GM18909 (cell line): ENCODE results near the gene C17orf67.
"Not testable (repeated sequence)": the region's sequence is repeated elsewhere in the genome, so short reads cannot be mapped to it uniquely, and the experiment has no call there.

Experiments
- ATAC-seq: cut with Tn5 transposase; IDR thresholded peaks from one replicate; pipeline ENCODE4 v1.9.1; 2021; ENCODE audit warnings: mild to moderate bottlenecking; ENCODE audit not compliant: unreplicated experiment, poor library complexity

C17orf67 gene

GRCh38 chr17:56779898-56780777 lies 53.6 kb downstream of the C17orf67 start:
- peak; percentile 93 for ATAC-seq

- ATAC-seq = no peak
Observed at GRCh38 chr17:56779322-56779721, 54.4 kb downstream of the C17orf67 start.

DNA sequence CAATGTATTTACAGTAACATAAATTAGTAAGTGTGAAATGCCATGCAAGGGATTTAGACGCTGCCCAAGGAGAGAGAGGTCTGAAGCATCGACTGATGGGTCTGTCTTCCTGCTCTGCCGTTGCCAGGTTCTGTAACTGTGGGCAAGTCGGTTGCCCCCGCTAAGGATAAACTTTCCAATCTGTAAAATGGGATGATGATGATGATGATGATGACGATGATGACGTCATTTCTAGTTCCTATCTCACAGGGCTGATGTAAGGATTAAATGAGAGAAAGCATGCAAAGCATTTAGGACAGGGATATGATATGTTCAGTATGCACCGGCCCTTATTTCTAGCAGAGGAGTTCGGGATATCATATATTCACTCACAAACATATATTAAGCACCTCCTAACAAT lies 54.8 kb downstream of the C17orf67 start:
- no peak for ATAC-seq

- ATAC-seq = no peak
Observed at GRCh38 chr17:56777859-56778258, 55.9 kb downstream of the C17orf67 start.

GRCh38 chr17:56774650-56775049 lies 59.1 kb downstream of the C17orf67 start:
- no peak for ATAC-seq

- no peak for ATAC-seq
Observed at GRCh38 chr17:56773124-56773523, 60.6 kb downstream of the C17orf67 start.

- no peak for ATAC-seq
Observed at GRCh38 chr17:56772442-56772841, 61.3 kb downstream of the C17orf67 start.

DNA sequence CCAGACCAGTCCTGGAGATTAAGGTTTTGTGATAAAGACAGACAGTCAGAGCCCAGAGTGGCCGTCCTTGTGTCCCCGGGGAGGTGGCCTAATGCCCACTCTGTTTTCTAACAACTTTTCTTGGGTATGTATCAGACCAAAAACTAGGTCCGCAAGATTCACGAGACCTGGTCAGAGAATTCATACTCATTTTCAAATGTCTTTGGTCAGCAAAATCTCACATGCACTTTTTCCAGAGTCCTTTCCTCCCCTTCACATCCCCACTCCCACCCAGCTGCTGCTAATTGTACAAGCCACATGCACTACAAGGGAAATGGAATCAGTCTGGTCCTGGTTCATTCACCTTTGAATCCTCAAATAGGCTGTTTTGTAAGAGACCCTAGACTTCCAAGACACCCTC lies 61.7 kb downstream of the C17orf67 start:
- ATAC-seq = no peak

DNA sequence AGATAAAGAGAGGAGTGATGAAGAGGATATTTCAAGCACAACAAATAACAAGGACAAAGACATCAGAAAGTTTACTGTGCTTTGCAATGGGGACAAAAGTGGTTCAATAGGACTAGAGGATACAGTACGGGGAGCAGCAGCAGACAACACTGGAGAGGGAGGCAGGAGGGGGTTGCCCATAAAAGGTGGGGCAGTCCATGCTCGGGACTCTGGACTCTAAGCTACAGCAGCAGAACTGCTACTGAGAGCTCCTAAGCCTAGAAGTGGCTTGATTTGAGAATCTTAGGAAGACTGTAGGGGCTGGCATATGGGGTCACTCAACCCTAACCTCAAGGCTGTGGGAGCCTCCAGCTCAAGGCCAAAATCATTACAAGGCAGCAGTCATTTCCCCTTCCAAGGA lies 62.2 kb downstream of the C17orf67 start:
- ATAC-seq = no peak

- ATAC-seq = no peak
Observed at GRCh38 chr17:56770427-56770826, 63.3 kb downstream of the C17orf67 start.

GRCh38 chr17:56765449-56765848 lies 68.3 kb downstream of the C17orf67 start:
- no peak for ATAC-seq

DNA sequence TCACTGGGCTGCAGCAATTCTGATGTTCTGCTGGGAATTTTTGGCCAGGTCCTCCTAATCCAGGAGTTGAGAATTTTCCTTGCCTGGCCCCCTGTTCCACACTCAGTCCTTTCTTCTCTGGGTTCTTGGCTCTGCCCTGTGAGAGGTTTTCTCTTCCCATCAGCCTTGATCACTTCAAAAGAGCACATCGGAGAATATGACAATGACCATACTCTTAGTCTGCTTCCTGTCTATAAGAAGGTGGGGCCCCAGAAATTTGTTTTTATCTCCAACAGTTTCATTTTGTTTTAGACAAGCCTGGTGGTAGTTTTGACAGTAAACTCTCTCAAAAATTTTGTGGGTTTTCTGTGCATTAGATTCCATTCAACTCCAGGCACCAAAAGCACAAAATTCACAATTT lies 70.7 kb downstream of the C17orf67 start:
- no peak for ATAC-seq

GRCh38 chr17:56762144-56762543 lies 71.6 kb downstream of the C17orf67 start:
- no peak for ATAC-seq

DNA sequence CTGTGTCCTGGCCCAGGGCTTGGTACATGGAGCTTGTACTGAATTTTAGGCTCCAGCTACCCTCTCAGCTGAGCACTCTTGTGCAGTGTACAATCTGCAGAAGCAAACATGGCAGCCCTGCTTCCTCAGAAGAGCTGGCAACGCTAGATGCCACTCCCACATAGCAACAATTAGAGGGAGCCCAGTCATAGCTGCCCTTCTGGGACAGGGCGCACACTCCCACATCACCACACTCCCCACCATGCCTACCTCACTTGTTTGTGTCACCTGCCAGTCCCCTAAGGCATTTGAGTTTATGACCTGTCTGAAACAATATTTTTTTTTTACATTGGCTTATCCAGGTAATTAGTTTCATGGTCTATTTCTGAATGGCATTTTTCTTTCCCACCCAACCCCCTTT lies 72.3 kb downstream of the C17orf67 start:
- no peak for ATAC-seq

DNA sequence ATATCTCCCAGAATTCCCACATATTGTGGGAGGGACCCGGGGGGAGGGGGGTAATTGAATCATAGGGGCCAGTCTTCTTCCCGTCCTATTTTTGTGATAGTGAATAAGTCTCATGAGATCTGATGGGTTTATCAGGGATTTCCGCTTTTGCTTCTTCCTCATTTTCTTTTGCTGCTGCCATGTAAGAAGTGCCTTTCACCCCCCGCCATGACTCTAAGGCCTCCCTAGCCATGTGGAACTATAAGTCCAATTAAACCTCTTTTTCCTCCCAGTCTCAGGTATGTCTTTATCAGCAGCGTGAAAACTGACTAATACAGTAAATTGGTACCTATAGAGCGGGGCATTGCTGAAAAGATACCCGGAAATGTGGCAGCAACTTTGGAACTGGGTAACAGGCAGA lies 76.1 kb downstream of the C17orf67 start:
- not testable (repeated sequence) for ATAC-seq

DNA sequence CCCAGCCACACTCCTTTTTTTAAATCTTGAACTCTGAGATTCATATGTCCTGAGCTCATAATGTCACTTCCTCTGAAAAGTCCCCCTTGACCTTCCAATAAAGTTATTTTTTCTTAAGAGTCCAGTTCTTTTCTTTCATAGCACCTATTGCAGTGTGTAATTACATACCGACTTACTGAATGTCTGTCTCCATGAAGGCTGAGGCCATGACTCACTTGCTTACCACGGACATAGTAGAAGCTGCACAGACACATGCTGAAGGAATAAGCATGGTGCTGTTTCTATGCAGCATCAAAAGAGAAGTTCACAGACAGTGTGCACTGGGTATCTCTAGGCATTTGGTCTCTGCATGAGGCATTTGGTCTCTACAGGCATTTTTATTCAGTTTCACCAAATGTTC lies 77.2 kb downstream of the C17orf67 start:
- no peak for ATAC-seq

DNA sequence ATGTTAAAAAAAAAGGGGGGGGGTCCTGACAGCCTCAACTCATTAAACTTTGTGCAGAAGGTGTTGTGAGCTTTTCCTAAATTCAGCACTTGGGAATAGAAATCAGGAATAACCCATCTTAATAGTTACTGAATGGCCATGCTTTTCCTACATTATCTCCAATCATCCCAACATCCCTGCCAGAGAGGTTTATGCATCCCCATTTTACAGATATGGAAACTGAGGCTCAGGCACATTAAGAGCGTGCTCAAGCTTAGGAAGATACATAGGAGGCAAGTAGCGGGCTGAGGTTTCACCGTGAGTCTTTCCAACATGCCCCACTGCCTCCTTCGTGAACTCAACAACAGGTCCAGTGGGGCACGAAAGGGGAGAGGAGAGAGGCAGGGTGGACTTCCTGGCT lies 78.4 kb downstream of the C17orf67 start:
- ATAC-seq = no peak

GRCh38 chr17:56754523-56755208 lies 79.1 kb downstream of the C17orf67 start:
- ATAC-seq = no peak

- no peak for ATAC-seq
Observed at GRCh38 chr17:56752263-56752836, 81.4 kb downstream of the C17orf67 start.

DNA sequence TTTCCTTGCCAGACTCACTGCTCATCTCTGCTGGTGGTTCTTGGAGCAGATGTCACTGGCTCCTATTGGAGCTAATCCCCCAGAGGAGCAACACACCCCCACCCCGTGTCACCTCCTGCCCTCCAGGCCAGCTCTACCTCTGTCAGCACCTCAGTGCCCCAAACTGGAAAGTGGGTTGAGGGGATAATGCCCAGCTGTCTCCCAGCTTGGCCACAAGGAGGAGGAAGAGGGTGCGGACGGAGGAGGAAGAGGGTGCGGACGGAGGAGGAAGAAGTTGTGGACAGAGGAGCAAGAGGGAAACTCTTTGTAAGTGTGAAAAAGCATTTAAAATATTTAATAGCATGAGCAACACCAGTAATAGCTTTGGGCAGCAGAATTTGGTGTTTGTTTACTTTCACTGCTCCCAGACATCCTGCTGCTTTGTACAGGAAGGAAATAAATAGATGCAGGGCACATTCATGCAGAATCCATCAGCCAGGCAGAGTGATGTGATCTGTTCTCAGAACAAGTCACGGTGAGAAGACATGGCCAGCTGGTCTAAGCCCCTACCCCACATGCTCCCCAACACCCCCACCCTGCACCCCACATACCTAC lies 82.5 kb downstream of the C17orf67 start:
- ATAC-seq = no peak

- no peak for ATAC-seq
Observed at GRCh38 chr17:56744721-56745120, 89.0 kb downstream of the C17orf67 start.
